ENCODE measurements around the gene ADGRG6.

Gene ADGRG6

GRCh38 chr6:142378138-142378875, 76.5 kb downstream of the ADGRG6 start:
- DNase-seq = no peak

- DNase-seq = no peak
Observed at GRCh38 chr6:142380626-142381025, 78.8 kb downstream of the ADGRG6 start.

GRCh38 chr6:142381181-142381580, 79.4 kb downstream of the ADGRG6 start:
- DNase-seq = no peak

GRCh38 chr6:142381845-142382378, 80.1 kb downstream of the ADGRG6 start:
- DNase-seq = no peak

GRCh38 chr6:142384519-142385254, 82.9 kb downstream of the ADGRG6 start:
- DNase-seq = no peak

GRCh38 chr6:142385352-142385751, 83.5 kb downstream of the ADGRG6 start:
- no peak for DNase-seq

- DNase-seq = no peak
Observed at GRCh38 chr6:142386657-142387056, 84.8 kb downstream of the ADGRG6 start.

- no peak for DNase-seq
Observed at GRCh38 chr6:142387997-142388815, 86.4 kb downstream of the ADGRG6 start.

- no peak for DNase-seq
Observed at GRCh38 chr6:142395266-142395665, 93.5 kb downstream of the ADGRG6 start.

GRCh38 chr6:142395768-142396231, 94.0 kb downstream of the ADGRG6 start:
- no peak for DNase-seq

- DNase-seq = no peak
Observed at GRCh38 chr6:142398353-142398752, 96.5 kb downstream of the ADGRG6 start.

- no peak for DNase-seq
Observed at GRCh38 chr6:142399739-142400138, 97.9 kb downstream of the ADGRG6 start.

- DNase-seq = no peak
Observed at GRCh38 chr6:142400495-142400894, 98.7 kb downstream of the ADGRG6 start.

- no peak for DNase-seq
Observed at GRCh38 chr6:142401838-142402237, 100.0 kb downstream of the ADGRG6 start.

- DNase-seq = no peak
Observed at GRCh38 chr6:142404751-142405150, 102.9 kb downstream of the ADGRG6 start.

GRCh38 chr6:142406131-142406530, 104.3 kb downstream of the ADGRG6 start:
- no peak for DNase-seq

GRCh38 chr6:142407685-142408273, 106.0 kb downstream of the ADGRG6 start:
- DNase-seq = no peak

- no peak for DNase-seq
Observed at GRCh38 chr6:142408409-142408808, 106.6 kb downstream of the ADGRG6 start.

- no peak for DNase-seq
Observed at GRCh38 chr6:142409794-142410193, 108.0 kb downstream of the ADGRG6 start.

GRCh38 chr6:142411145-142411544, 109.3 kb downstream of the ADGRG6 start:
- no peak for DNase-seq

GRCh38 chr6:142412241-142412640, 110.4 kb downstream of the ADGRG6 start:
- DNase-seq = no peak

GRCh38 chr6:142412658-142413057, 110.9 kb downstream of the ADGRG6 start:
- no peak for DNase-seq

- no peak for DNase-seq
Observed at GRCh38 chr6:142413111-142413510, 111.3 kb downstream of the ADGRG6 start.
